Measurements from ENCODE around the gene VARS2.
"Not testable (repeated sequence)": the region's sequence is repeated elsewhere in the genome, so short reads cannot be mapped to it uniquely, and the experiment has no call there.

VARS2 gene

DNA sequence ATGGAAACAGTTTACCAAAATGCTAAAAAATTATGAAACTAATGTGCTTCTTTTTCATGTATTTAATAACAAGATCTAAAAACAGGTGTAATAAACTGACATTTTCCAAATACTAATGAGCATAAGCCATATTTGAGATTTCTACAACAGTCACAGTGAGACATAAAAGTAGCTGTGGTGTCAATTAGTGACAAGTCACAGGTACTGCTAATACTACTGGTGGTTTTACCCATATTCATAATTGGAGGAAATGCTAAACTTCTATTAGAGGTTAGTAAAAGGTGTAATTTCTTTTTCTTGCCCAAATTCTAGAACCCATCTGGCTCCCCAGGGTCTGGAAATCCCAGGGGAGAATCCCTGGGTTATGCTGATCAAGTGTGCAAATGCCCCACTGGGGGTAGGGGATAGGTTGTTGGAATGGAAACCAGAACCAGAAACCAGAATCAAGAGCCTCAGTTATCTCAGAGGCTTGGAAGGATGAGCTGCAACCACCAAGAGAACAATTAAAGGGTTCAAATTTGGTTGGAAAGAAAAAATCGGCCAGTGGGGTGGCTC lies 13.1 kb upstream of the VARS2 start:
- DNase-seq: no peak

GRCh38 chr6:30901436-30901835 lies 12.6 kb upstream of the VARS2 start:
- DNase-seq: no peak

DNA sequence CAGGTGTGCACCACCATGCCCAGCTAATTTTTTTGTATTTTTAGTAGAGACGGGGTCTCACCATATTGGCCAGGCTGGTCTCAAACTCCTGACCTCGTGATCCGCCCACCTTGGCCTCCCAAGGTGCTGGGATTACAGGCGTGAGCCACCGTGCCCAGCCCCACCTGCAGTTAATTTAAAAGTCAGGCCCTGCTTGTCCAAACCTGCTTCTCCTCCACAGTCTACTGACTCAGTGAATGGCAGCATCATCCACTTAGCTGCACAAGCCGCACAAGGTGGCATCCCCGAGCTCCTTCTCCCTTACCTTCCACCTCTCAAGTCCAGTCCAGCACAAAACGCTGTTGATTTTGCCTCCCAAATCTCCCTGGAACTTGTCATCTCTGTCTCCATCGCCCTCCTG lies 11.8 kb upstream of the VARS2 start:
- not testable (repeated sequence) for DNase-seq

DNA sequence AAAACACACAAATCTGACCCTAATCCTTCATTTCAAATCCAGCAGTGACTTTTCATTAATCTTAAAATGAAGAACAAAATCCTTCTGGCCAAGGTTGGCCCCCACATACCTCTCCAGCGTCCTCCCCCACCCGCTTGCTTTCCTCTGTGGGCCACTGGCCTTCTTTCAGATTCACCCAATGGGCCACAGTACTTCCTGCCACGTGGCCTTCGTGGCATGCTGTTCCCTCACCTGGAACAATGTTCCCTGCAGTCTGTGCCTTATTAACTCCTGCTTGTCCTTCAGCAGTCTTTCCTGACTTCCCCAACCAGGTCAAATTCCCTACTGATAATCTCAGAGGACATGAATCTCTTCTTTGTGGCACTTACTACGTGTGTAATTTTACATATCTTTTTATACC lies 11.3 kb upstream of the VARS2 start:
- no peak for DNase-seq

- DNase-seq: no peak
Observed at GRCh38 chr6:30903236-30903635, 10.8 kb upstream of the VARS2 start.

DNA sequence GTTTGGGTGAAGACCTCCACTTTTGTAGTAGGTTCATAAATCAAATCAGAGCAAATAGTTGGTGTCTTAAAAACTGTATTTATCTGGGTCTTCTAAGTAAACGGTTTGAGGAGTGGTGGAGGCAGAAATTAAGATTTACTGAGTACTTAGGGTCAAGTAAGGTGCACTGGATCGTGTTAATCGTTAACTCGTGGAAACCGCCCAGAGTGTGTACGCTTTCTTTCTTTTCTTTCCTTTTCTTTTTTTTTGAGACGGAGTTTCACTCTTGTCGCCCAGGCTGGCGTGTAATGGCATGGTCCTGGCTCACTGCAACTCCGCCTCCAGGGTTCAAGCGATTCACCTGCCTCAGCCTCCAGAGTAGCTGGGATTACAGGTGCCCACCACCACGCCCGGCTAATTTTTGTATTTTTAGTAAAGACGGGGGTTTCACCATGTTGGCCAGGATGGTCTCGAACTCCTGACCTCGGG lies 6.7 kb upstream of the VARS2 start:
- DNase-seq: not testable (repeated sequence)

- DNase-seq: peak; percentile 86 to 94 (median 88)
Observed at GRCh38 chr6:30907758-30908591, 6.1 kb upstream of the VARS2 start, which contains the start of gene GTF2H4. Gene GTF2H4 (plus strand): TSS chr6:30908207.

GRCh38 chr6:30908700-30909099 lies 5.3 kb upstream of the VARS2 start:
- no peak for DNase-seq

- not testable (repeated sequence) for DNase-seq
Observed at GRCh38 chr6:30910473-30910872, 3.6 kb upstream of the VARS2 start.

- no peak for DNase-seq
Observed at GRCh38 chr6:30912746-30913520, 1.1 kb upstream of the VARS2 start.

DNA sequence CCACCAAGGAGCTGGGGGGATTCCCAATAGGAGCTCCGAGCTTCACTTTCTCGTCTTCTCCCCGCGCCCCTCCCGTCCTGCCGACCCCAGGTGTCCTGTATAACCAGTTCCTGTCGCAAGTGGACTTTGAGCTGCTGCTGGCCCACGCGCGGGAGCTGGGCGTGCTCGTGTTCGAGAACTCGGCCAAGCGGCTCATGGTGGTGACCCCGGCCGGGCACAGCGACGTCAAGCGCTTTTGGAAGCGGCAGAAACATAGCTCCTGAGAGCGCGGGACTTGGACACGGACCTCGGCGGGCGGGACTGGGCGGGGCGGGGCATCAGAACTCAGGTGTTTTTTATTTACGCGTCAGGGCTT lies 340 bp upstream of the VARS2 start:
- DNase-seq: no peak

- DNase-seq: no peak
Observed at GRCh38 chr6:30914854-30915590, 984 bp downstream of the VARS2 start.

GRCh38 chr6:30915591-30915946 lies 1.5 kb downstream of the VARS2 start:
- peak in 2 of 6 experiments; percentile 22 to 31 for DNase-seq

DNA sequence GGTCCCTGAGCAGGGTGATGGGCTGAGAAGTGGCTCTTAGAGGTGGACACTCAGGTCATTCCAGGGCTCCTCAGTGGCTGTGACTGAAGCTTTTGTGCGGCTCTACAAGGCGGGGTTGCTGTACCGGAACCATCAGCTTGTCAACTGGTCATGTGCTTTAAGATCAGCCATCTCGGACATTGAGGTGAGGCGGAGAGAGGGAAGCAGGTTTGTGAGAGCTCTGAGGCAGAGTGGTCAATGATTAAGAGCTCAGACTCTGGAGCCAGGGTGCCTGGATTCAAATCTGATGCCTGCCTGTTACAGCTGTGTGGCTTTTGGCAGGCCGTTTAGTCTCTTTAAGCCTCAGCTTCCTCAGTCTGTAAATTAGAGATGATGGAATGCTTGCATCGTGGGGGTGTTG lies 3.0 kb downstream of the VARS2 start:
- no peak for DNase-seq

DNA sequence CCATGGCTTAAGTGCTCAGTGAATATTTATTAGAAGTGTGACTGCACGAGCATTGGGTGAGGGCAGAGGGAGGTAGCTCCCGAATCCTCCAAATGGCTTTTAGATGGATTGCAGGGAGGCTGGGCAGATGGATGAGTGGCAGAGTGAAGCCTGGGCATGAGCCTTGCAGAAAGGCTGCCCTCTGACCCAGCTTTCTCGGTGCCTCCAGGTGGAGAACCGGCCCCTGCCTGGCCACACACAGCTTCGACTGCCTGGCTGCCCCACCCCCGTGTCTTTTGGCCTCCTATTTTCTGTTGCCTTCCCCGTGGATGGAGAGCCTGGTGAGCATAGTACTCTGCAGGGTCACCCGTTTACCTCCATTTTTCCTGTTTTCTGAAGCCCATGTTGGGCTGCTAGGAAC lies 3.4 kb downstream of the VARS2 start:
- no peak for DNase-seq

- DNase-seq: no peak
Observed at GRCh38 chr6:30918670-30919069, 4.6 kb downstream of the VARS2 start.

DNA sequence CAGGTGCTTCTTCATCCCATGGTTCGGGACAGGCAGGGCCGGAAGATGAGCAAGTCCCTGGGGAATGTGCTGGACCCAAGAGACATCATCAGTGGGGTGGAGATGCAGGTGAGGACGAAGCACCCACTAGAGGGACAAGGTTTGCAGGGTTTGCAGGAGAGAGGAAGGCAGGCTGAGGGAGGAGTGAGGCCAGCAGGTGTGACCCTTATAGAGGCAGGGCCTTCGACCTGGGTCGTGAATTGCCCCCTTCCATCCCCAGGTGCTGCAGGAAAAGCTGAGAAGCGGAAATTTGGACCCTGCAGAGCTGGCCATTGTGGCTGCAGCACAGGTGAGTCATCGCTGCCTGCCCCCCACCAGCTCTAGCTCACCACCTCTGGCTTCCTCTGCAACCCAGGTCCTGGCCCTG lies 8.4 kb downstream of the VARS2 start:
- no peak for DNase-seq

GRCh38 chr6:30924040-30924627 lies 10.1 kb downstream of the VARS2 start:
- DNase-seq: not testable (repeated sequence)

- no peak for DNase-seq
Observed at GRCh38 chr6:30926644-30927043, 12.6 kb downstream of the VARS2 start.

DNA sequence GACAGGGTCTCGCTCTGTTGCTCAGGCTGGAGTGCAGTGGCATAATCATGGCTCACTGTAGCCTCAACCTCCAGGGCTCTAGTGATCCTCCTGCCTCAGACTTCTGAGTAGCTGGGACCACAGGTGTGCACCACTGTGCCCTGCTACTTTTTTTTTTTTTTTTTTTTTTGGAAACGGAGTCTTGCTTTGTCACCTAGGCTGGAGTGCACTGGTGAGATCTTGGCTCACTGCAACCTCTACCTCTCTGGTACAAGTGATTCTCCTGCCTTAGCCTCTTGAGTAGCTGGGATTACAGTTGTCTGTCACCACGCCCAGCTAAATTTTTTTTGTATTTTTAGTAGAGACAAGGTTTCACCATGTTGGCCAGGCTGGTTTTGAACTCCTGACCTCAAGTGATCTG lies 13.0 kb downstream of the VARS2 start:
- DNase-seq: not testable (repeated sequence)

GRCh38 chr6:30928677-30929076 lies 14.6 kb downstream of the VARS2 start:
- DNase-seq: no peak

GRCh38 chr6:30930506-30930905 lies 16.5 kb downstream of the VARS2 start:
- DNase-seq: no peak

GRCh38 chr6:30931272-30931671 lies 17.2 kb downstream of the VARS2 start:
- no peak for DNase-seq
